ENCODE data around the gene ADGRG6. TPM values are rescaled to one million over a fixed set of nuclear protein-coding genes. Genes with fewer than 3 reads are reported as not detected.

ADGRG6 gene
- total and polyA plus RNA-seq, 9 of the 15 experiments (the other 6 are each of a cell fraction or from before 2014, with no cell fraction given): under 0.01 to 0.11 (median 0.05) TPM; not detected in 5

DNA sequence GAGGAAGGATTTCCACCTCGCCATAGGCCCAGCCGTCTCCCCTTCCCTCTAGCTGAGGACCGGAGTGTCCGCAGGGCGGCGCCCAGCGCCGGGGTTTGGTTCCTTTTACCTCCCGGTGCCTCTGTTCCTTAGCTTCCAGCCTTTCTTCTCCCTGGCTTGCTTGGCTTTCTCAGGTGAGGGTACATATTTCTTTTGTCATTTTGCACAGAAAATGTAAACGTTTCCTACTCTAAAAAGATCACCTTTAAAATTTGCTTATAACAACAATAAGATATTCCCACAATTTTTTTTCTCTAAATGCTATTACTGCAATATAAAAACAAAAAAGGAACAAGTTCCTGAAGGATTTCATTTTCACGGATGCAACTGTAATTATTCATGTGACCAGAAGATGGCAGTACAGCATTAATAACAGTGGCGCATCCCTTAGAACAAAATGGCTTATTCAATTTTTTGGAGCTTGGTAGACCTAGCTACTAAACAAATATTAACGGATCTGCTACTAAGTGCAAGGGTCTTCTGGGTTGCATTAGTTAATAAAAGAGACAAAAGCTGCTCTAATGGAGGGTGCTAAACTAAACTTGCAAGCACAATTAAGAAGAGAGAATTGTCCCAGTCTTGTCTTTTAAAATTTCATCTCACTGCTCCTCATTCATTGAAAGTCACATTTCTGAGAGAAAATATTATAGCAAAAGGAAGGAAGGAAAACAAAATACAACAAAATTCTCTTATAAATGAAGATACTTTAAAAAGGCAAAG, 172.9 kb downstream of the ADGRG6 start (continued):
- TF ChIP-seq, protein P1, sequence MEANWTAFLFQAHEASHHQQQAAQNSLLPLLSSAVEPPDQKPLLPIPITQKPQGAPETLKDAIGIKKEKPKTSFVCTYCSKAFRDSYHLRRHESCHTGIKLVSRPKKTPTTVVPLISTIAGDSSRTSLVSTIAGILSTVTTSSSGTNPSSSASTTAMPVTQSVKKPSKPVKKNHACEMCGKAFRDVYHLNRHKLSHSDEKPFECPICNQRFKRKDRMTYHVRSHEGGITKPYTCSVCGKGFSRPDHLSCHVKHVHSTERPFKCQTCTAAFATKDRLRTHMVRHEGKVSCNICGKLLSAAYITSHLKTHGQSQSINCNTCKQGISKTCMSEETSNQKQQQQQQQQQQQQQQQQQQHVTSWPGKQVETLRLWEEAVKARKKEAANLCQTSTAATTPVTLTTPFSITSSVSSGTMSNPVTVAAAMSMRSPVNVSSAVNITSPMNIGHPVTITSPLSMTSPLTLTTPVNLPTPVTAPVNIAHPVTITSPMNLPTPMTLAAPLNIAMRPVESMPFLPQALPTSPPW (CRISPR knock-in tag; IDR thresholded peaks at IDR 0.05): 0 out of 2 replicates have a peak, but pooled peaks have one; percentile 16
- no peak for TF ChIP-seq GABPB1 (CRISPR knock-in tag; IDR thresholded peaks at IDR 0.05)
- TF ChIP-seq, protein P2, sequence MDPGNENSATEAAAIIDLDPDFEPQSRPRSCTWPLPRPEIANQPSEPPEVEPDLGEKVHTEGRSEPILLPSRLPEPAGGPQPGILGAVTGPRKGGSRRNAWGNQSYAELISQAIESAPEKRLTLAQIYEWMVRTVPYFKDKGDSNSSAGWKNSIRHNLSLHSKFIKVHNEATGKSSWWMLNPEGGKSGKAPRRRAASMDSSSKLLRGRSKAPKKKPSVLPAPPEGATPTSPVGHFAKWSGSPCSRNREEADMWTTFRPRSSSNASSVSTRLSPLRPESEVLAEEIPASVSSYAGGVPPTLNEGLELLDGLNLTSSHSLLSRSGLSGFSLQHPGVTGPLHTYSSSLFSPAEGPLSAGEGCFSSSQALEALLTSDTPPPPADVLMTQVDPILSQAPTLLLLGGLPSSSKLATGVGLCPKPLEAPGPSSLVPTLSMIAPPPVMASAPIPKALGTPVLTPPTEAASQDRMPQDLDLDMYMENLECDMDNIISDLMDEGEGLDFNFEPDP (CRISPR knock-in tag; IDR thresholded peaks at IDR 0.05): no peak
- no peak for TF ChIP-seq ARID1B (IDR thresholded peaks at IDR 0.05)
- TF ChIP-seq CHD1 (IDR thresholded peaks at IDR 0.05; ENCODE audit: low read length): no peak
- peak; percentile 50; the same call in 1 of the 2 replicates for TF ChIP-seq SMC3 (conservative IDR thresholded peaks at IDR 0.05; ENCODE audit: insufficient read depth, low read depth, low read length)
- TF ChIP-seq, protein P3, sequence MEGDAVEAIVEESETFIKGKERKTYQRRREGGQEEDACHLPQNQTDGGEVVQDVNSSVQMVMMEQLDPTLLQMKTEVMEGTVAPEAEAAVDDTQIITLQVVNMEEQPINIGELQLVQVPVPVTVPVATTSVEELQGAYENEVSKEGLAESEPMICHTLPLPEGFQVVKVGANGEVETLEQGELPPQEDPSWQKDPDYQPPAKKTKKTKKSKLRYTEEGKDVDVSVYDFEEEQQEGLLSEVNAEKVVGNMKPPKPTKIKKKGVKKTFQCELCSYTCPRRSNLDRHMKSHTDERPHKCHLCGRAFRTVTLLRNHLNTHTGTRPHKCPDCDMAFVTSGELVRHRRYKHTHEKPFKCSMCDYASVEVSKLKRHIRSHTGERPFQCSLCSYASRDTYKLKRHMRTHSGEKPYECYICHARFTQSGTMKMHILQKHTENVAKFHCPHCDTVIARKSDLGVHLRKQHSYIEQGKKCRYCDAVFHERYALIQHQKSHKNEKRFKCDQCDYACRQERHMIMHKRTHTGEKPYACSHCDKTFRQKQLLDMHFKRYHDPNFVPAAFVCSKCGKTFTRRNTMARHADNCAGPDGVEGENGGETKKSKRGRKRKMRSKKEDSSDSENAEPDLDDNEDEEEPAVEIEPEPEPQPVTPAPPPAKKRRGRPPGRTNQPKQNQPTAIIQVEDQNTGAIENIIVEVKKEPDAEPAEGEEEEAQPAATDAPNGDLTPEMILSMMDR (IDR thresholded peaks at IDR 0.05 in 2 of 3, conservative IDR thresholded peaks at IDR 0.05 in 1 of 3; ENCODE audit: insufficient read depth in 2 of 3, low read depth in 1 of 3, low read length in 3 of 3): peak; percentile 61 to 85 (median 64); a peak in 5 of 6 replicates
- no peak for TF ChIP-seq RBBP5 (IDR thresholded peaks at IDR 0.05; ENCODE audit: borderline replicate concordance, insufficient read depth, low read length, poor library complexity, severe bottlenecking)
- no peak for TF ChIP-seq HCFC1 (IDR thresholded peaks at IDR 0.05; ENCODE audit: low read depth, low read length)
- no peak for TF ChIP-seq ATF1 (CRISPR knock-in tag; IDR thresholded peaks at IDR 0.05)
- TF ChIP-seq ATF1 (tag; IDR thresholded peaks at IDR 0.05): no peak
- TF ChIP-seq, protein P4, sequence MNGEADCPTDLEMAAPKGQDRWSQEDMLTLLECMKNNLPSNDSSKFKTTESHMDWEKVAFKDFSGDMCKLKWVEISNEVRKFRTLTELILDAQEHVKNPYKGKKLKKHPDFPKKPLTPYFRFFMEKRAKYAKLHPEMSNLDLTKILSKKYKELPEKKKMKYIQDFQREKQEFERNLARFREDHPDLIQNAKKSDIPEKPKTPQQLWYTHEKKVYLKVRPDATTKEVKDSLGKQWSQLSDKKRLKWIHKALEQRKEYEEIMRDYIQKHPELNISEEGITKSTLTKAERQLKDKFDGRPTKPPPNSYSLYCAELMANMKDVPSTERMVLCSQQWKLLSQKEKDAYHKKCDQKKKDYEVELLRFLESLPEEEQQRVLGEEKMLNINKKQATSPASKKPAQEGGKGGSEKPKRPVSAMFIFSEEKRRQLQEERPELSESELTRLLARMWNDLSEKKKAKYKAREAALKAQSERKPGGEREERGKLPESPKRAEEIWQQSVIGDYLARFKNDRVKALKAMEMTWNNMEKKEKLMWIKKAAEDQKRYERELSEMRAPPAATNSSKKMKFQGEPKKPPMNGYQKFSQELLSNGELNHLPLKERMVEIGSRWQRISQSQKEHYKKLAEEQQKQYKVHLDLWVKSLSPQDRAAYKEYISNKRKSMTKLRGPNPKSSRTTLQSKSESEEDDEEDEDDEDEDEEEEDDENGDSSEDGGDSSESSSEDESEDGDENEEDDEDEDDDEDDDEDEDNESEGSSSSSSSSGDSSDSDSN (IDR thresholded peaks at IDR 0.05; ENCODE audit: borderline replicate concordance in 1 of 2, low read depth in 2 of 2, low read length in 2 of 2): peak in 1 of 2 experiments; percentile 83; a peak in 2 of 4 replicates
- no peak for TF ChIP-seq ZKSCAN3 (CRISPR knock-in tag; IDR thresholded peaks at IDR 0.05)
- peak; percentile 88 to 91 for TF ChIP-seq RAD21 (CRISPR knock-in tag; conservative IDR thresholded peaks at IDR 0.05 in 1 of 2, IDR thresholded peaks at IDR 0.05 in 1 of 2)
- no peak for TF ChIP-seq PCBP2 (IDR thresholded peaks at IDR 0.05; ENCODE audit: low read depth, low read length, poor library complexity, severe bottlenecking)
- TF ChIP-seq NR2C1 (IDR thresholded peaks at IDR 0.05): no peak
- TF ChIP-seq NR2C1 (tag; IDR thresholded peaks at IDR 0.05): no peak
- TF ChIP-seq RBFOX2 (IDR thresholded peaks at IDR 0.05; ENCODE audit: low read depth, low read length): no peak
- TF ChIP-seq MTA2 (IDR thresholded peaks at IDR 0.05; ENCODE audit: low read depth): no peak
- no peak for TF ChIP-seq RBM14 (IDR thresholded peaks at IDR 0.05; ENCODE audit: borderline replicate concordance, insufficient read depth, low read depth, low read length)
